ENCODE measurements around the gene NRCAM.

DNA sequence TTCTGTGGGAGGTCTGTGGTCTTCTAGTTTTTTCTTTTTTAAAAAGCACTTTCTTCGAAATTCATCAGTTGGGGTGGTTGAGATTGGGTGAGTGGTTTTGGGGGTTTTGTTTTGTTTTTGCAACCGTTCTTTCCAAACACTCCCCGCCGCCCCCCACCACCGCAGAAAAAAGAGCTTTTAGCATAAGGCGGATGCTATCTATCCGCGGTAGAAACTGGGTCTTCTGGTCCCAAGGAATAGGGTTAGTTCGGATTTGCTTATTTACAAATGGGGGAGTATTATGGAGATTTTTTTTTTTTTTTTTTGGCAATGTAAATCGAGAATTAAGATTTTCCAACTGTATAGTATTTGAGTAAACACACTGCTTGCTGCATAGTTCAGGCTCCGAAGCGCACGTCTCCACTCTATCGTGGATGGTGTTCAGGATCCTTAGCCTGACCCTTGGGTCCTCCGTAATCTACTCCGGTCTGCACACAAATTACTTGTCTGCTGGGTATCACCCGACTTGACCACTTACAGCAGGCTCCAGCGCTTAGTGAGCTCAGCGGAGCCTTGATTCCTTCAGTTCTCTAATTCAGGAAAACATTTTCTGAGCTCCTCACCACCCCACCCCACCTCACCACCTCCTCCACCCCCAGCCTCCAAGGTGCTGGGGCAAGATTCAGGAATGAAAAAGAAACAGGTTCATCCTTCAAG, 757 bp upstream of the NRCAM start:
- TF ChIP-seq CTCF (IDR thresholded peaks at IDR 0.05) (no peak), POLR2A (IDR thresholded peaks at IDR 0.05) (no peak)

Measured in adrenal gland (tissue), 5 donors.